Heart left ventricle (tissue), 13 donors: ENCODE measurements around the gene LIMK2.

Experiments
- CTCF ChIP-seq, 12 donors: fragments of 200-600 bp; sonication (generic) in 4 of 12; IDR thresholded peaks; one replicate each; pipeline versions ENCODE4 v1.5.0 to v1.8.0; 2018 to 2022; ENCODE audit warnings: antibody characterized with exemption in 12 of 12, mild to moderate bottlenecking in 5 of 12
- POLR2A ChIP-seq, 2 donors: fragments of 450-650 bp; IDR thresholded peaks; one replicate each; pipeline ENCODE4 v1.6.1; 2017; ENCODE audit warnings: antibody characterized with exemption in 2 of 2, mild to moderate bottlenecking in 2 of 2, moderate library complexity in 2 of 2
- donor health status: ischemic (EF 13 %, LVEDD 7.1; RV severe dilation, severe dysfunction).
- donor health status: DM: no; HTN: yes; CAD: no.
- donor health status: DM: no; HTN: no; CAD: no.
- donor health status: ischemic (EF 25% LVEDD 6.9; RV normal size, moderate dysfunction).
- donor health status: ischemic (EF 25% LVEDD 5.7; RV mildly dilated, moderate dysfunction).
- donor health status: ischemic (EF 35%, LVEDD 5.7; RV mildly dilated, moderate dysfunction).
- donor health status: nonischemic (EF 11% LVEDD 7.7; RV severe dilation, severe dysfunction).
- donor health status: DM: yes; HTN: yes; CAD: no.
- donor health status: PGD.
- donor health status: ischemic (EF 29% LVEDD 5.4; RV normal size, mild dysfunction).
- donor health status: nonischemic (EF 23%, LVEDD 6.1; RV moderate dilation, normal function).

GRCh38 chr22:31170971-31171370 is 41.1 kb upstream of the LIMK2 start:
- TF ChIP-seq POLR2A (IDR thresholded peaks at IDR 0.05) (no peak), CTCF (IDR thresholded peaks at IDR 0.05) (no peak)
